HEK293 (cell line): ENCODE results near the gene LHX6.

Source experiments
- CTCF ChIA-PET: fragments of 350-600 bp; formaldehyde crosslinking; extraction: SDS; loops from one replicate; lab custom pipeline; 2021; ENCODE audit warnings: antibody characterized with exemption; lab: Yijun Ruan, JAX
- POLR2A ChIA-PET: fragments of 300-600 bp; formaldehyde crosslinking; extraction: SDS; loops from one replicate; lab custom pipeline; 2020; ENCODE audit warnings: antibody characterized with exemption, inconsistent platforms; lab: Yijun Ruan, JAX
- H3K27ac ChIP-seq: fragments of 200-500 bp; sonication (Bioruptor generic); 2 replicates; pipeline ENCODE4 v1.5.1; 2014; ENCODE audit warnings: low read depth, low read length, control low read depth, inconsistent platforms; ENCODE audit errors: extremely low read depth
- H3K36me3 ChIP-seq, 2 experiments: fragments of 200-500 bp in 1 of 2; sonication (Bioruptor generic) in 1 of 2; 1 replicate in 1 of 2; 2 replicates in 1 of 2; pipeline ENCODE4 v1.5.1; 2014 to 2017; ENCODE audit warnings: inconsistent platforms in 2 of 2, low read length in 2 of 2; ENCODE audit not compliant: control insufficient read depth in 2 of 2, insufficient read depth in 1 of 2
- H3K4me1 ChIP-seq: fragments of 200-500 bp; sonication (Bioruptor generic); 2 replicates; pipeline ENCODE4 v1.5.1; 2014; ENCODE audit warnings: mild to moderate bottlenecking, low read length, inconsistent platforms; ENCODE audit not compliant: control insufficient read depth, insufficient read depth
- H3K4me3 ChIP-seq: 2 replicates; pipeline ENCODE4 v1.5.1; 2011; ENCODE audit warnings: low read depth, mild to moderate bottlenecking, control low read depth, low read length, moderate library complexity
- H3K9me3 ChIP-seq: fragments of 200-500 bp; sonication (Bioruptor generic); 2 replicates; pipeline ENCODE4 v1.5.1; 2014; ENCODE audit warnings: low read depth, low read length, inconsistent platforms; ENCODE audit not compliant: control insufficient read depth, insufficient read depth
- ATF2 ChIP-seq: fragments of 450-650 bp; formaldehyde crosslinking; IDR thresholded peaks from 2 replicates; pipeline ENCODE4 v1.5.1; 2016; ENCODE audit warnings: missing biosample characterization, missing genetic modification characterization, low read depth
- ELK4 ChIP-seq: IDR thresholded peaks from 2 replicates; pipeline ENCODE4 v1.6.1; 2011; ENCODE audit warnings: mild to moderate bottlenecking, low read depth, low read length, borderline replicate concordance
- HOXA7 ChIP-seq: sonication (generic); formaldehyde crosslinking; IDR thresholded peaks from 2 replicates; pipeline ENCODE4 v1.8.1; 2022; ENCODE audit warnings: missing genetic modification reagents, borderline replicate concordance
- KLF10 ChIP-seq: fragments of 450-650 bp; IDR thresholded peaks from 2 replicates; pipeline ENCODE4 v1.5.1; 2018; ENCODE audit warnings: missing biosample characterization, mild to moderate bottlenecking, missing genetic modification characterization
- KLF17 ChIP-seq: fragments of 450-650 bp; formaldehyde crosslinking; IDR thresholded peaks from 2 replicates; pipeline ENCODE4 v1.5.1; 2016; ENCODE audit warnings: missing biosample characterization, missing genetic modification characterization
- KLF7 ChIP-seq: fragments of 450-650 bp; formaldehyde crosslinking; IDR thresholded peaks from 2 replicates; pipeline ENCODE4 v1.5.1; 2016; ENCODE audit warnings: missing biosample characterization, missing genetic modification characterization, borderline replicate concordance
- OVOL3 ChIP-seq: fragments of 450-650 bp; formaldehyde crosslinking; IDR thresholded peaks from 2 replicates; pipeline ENCODE4 v1.5.1; 2016; ENCODE audit warnings: missing biosample characterization, missing genetic modification characterization
- ZNF324 ChIP-seq: fragments of 450-650 bp; formaldehyde crosslinking; IDR thresholded peaks from 2 replicates; pipeline ENCODE4 v1.5.1; 2016; ENCODE audit warnings: missing biosample characterization, missing genetic modification characterization
- ZNF354C ChIP-seq: fragments of 450-650 bp; formaldehyde crosslinking; IDR thresholded peaks from 2 replicates; pipeline ENCODE4 v1.5.1; 2016; ENCODE audit warnings: missing biosample characterization, missing genetic modification characterization, low read depth, borderline replicate concordance
- ZNF423 ChIP-seq: fragments of 450-650 bp; formaldehyde crosslinking; IDR thresholded peaks from 2 replicates; pipeline ENCODE4 v1.5.1; 2016; ENCODE audit warnings: missing biosample characterization, missing genetic modification characterization
- ZNF449 ChIP-seq: fragments of 450-650 bp; formaldehyde crosslinking; IDR thresholded peaks from 2 replicates; pipeline ENCODE4 v1.5.1; 2017; ENCODE audit warnings: missing biosample characterization, mild to moderate bottlenecking, missing genetic modification characterization, moderate library complexity
- ZNF580 ChIP-seq: fragments of 450-650 bp; formaldehyde crosslinking; IDR thresholded peaks from 2 replicates; pipeline ENCODE4 v1.5.1; 2016; ENCODE audit warnings: missing biosample characterization, missing genetic modification characterization
- ZNF621 ChIP-seq: fragments of 450-650 bp; formaldehyde crosslinking; IDR thresholded peaks from 2 replicates; pipeline ENCODE4 v1.5.1; 2017; ENCODE audit warnings: missing biosample characterization, missing genetic modification characterization
- ZNF624 ChIP-seq: fragments of 450-650 bp; formaldehyde crosslinking; IDR thresholded peaks from 2 replicates; pipeline ENCODE4 v1.5.1; 2017; ENCODE audit warnings: missing biosample characterization, missing genetic modification characterization
- ZNF677 ChIP-seq: fragments of 450-650 bp; IDR thresholded peaks from 2 replicates; pipeline ENCODE4 v1.5.0; 2018; ENCODE audit warnings: missing biosample characterization, mild to moderate bottlenecking, missing genetic modification characterization, moderate library complexity
- ZNF701 ChIP-seq: fragments of 450-650 bp; formaldehyde crosslinking; IDR thresholded peaks from 2 replicates; pipeline ENCODE4 v1.5.1; 2016; ENCODE audit warnings: missing biosample characterization, missing genetic modification characterization
- ZSCAN4 ChIP-seq: fragments of 450-650 bp; formaldehyde crosslinking; IDR thresholded peaks from 2 replicates; pipeline ENCODE4 v1.5.1; 2017; ENCODE audit warnings: missing biosample characterization, missing genetic modification characterization

LHX6 gene

GRCh38 chr9:122172131-122172530 is 56.6 kb downstream of the LHX6 start:
- CTCF ChIA-PET, result interaction anchor here (0.7 to 0.8 kb wide), 2 partner anchors 47 to 127 kb away, joined by 4 to 8 read pairs; no protein-coding TSS in a partner anchor
- Histone ChIP-seq H3K36me3 (no peaks in the 10 kb centered on the region), H3K4me3 (no peak overlapping the region), H3K4me1 (no peaks in the 10 kb centered on the region), H3K27ac (no peak overlapping the region), H3K9me3 (no peaks in the 10 kb centered on the region)
- POLR2A ChIA-PET, result interaction anchor here (0.6 kb wide), 1 partner anchor 16 kb away, joined by 4 read pairs; no protein-coding TSS in a partner anchor
- TF ChIP-seq ZNF621 (no peak), ZSCAN4 (tag by site-specific recombination) (no peak), ZNF423 (tag by site-specific recombination) (no peak), OVOL3 (tag by site-specific recombination) (no peak), KLF7 (tag by site-specific recombination) (no peak), ZNF701 (tag by site-specific recombination) (no peak), ATF2 (no peak), ELK4 (no peak)

GRCh38 chr9:122168356-122168755 is 60.4 kb downstream of the LHX6 start:
- ChIA-PET CTCF (interaction anchor here (1.0 kb wide), 1 partner anchor 14 kb away, joined by 3 read pairs; no protein-coding TSS in a partner anchor), POLR2A (no interaction called here)
- Histone ChIP-seq H3K27ac (no peak overlapping the region), H3K36me3 (no peaks in the 10 kb centered on the region), H3K4me1 (no peaks in the 10 kb centered on the region), H3K9me3 (no peaks in the 10 kb centered on the region), H3K4me3 (no peak overlapping the region)
- TF ChIP-seq ZNF354C (no peak), ZNF677 (no peak), ZNF624 (no peak), ZNF449 (tag by site-specific recombination) (no peak), ZNF324 (tag by site-specific recombination) (no peak), ZNF701 (tag by site-specific recombination) (no peak), ATF2 (no peak), ZNF580 (tag by site-specific recombination) (no peak), KLF17 (tag by site-specific recombination) (no peak), HOXA7 (no peak), KLF10 (tag by site-specific recombination) (no peak)
